Nephron progenitor cell (in vitro differentiated cells): ENCODE measurements around the gene DRD1.

ENCODE experiments used
- DNase-seq: peaks from one replicate; pipeline ENCODE4 v3.0.0; 2021
- H3K27ac Mint-ChIP-seq: 2 replicates; pipeline ENCODE4 v1.8.0; 2021; ENCODE audit warnings: mild to moderate bottlenecking, moderate library complexity, mixed read lengths
- H3K27me3 Mint-ChIP-seq: 2 replicates; pipeline ENCODE4 v1.8.0; 2021; ENCODE audit warnings: mild to moderate bottlenecking, low read depth, mixed read lengths; ENCODE audit not compliant: poor library complexity
- H3K36me3 Mint-ChIP-seq: 2 replicates; pipeline ENCODE4 v1.8.0; 2021; ENCODE audit warnings: low read depth, mixed read lengths
- H3K4me1 Mint-ChIP-seq: 2 replicates; pipeline ENCODE4 v1.8.0; 2021; ENCODE audit warnings: mixed read lengths
- H3K4me3 Mint-ChIP-seq: 2 replicates; pipeline ENCODE4 v1.8.0; 2021; ENCODE audit warnings: mild to moderate bottlenecking, moderate library complexity, mixed read lengths
- H3K9me3 Mint-ChIP-seq: 2 replicates; pipeline ENCODE4 v1.8.0; 2021; ENCODE audit warnings: mild to moderate bottlenecking, moderate library complexity, mixed read lengths
- TF ChIP-seq, protein P1 (sequence below): fragments of 200-600 bp; sonication (generic); IDR thresholded peaks from 2 replicates; pipeline ENCODE4 v1.5.0; 2021; ENCODE audit warnings: antibody characterized with exemption

The DRD1 gene

DNA sequence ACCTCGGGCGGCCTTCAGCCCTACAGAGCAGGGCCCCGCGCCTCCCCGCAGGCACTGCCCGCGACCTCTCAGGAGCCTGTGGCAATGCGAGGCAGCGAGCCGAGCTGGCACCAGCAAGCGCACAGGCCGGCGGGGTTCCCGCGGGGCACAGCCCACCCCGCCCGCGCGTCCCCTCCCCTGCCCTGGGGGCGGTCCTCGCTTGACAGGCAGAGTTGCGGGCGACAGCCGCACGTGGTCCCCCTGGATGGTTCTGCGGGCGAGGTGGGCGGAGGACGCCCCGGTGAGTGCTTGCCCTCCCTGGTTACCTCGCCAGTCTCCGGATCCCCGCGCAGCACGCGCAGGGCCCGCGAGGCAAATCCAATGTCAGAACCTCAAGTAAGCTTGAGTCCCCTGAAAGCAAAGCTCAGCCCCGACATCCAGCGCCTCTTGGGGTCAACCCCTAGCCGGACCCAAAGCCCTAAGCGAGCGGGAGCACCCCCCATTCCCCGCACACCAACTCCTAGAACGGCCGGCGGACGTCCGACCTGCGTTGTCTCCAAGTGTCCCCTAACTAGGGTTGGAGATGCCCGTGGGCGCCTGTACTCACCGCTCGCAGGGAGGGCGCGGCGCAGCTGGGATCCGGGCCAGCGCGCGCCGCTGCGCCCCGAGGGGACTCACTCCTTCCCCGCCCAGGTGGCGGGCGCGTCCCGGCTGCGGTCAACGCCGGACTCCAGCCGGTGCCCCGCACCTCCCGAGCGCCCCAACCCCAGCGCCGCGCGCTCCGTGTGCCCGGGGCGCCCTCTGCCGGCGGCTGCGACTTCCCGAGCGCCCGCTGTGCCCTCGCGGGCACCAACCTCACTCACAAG lies at the start of gene DRD1:
TSS of gene DRD1 (minus strand) at position 123 of the 845 bp plus-strand sequence. CDS start 1,083 bp downstream, outside the sequence.
- peaks cover 86% of the 10 kb centered on the region for H3K27me3 Mint-ChIP-seq
- H3K4me1 Mint-ChIP-seq = peaks cover 3% of the 10 kb centered on the region
- DNase-seq = peak; percentile 83
- no peaks in the 10 kb centered on the region for H3K36me3 Mint-ChIP-seq
- H3K4me3 Mint-ChIP-seq = peak within 1 kb of the TSS; percentile 74
- H3K27ac Mint-ChIP-seq = no peak within 1 kb of the TSS
- TF ChIP-seq, protein P1, sequence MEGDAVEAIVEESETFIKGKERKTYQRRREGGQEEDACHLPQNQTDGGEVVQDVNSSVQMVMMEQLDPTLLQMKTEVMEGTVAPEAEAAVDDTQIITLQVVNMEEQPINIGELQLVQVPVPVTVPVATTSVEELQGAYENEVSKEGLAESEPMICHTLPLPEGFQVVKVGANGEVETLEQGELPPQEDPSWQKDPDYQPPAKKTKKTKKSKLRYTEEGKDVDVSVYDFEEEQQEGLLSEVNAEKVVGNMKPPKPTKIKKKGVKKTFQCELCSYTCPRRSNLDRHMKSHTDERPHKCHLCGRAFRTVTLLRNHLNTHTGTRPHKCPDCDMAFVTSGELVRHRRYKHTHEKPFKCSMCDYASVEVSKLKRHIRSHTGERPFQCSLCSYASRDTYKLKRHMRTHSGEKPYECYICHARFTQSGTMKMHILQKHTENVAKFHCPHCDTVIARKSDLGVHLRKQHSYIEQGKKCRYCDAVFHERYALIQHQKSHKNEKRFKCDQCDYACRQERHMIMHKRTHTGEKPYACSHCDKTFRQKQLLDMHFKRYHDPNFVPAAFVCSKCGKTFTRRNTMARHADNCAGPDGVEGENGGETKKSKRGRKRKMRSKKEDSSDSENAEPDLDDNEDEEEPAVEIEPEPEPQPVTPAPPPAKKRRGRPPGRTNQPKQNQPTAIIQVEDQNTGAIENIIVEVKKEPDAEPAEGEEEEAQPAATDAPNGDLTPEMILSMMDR = peak; percentile 65
- peaks cover 3% of the 10 kb centered on the region for H3K9me3 Mint-ChIP-seq

DNA sequence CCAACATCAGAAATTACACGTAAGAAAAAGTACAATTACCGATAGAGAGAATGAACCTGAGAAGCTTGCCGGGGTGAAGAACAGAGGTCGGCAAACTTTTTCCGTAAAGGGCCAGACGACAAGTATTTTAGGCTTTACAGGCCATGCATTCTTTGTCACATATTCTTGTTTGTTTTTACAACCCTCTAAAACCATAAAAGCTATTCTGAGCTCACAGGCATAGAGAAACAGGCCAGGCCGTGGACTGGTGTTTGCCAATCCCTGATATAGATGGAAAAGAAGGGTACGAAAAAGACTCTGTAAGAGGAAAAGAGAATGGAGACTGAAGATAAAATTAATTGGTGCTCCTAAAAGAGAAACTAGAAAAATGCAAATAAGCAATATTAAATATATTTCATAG lies 49.7 kb upstream of the DRD1 start:
- TF ChIP-seq, protein P1 = no peak
- Mint-ChIP-seq H3K4me1 (no peaks in the 10 kb centered on the region), H3K27me3 (no peaks in the 10 kb centered on the region), H3K4me3 (no peak overlapping the region), H3K36me3 (peaks cover 90% of the 10 kb centered on the region), H3K9me3 (peaks cover 14% of the 10 kb centered on the region), H3K27ac (no peak overlapping the region)
- no peak for DNase-seq

GRCh38 chr5:175493260-175493659 lies 49.3 kb upstream of the DRD1 start:
- Mint-ChIP-seq H3K4me1 (no peaks in the 10 kb centered on the region), H3K36me3 (peaks cover 90% of the 10 kb centered on the region), H3K4me3 (no peak overlapping the region), H3K27me3 (no peaks in the 10 kb centered on the region), H3K27ac (peak overlapping the region; percentile 55), H3K9me3 (peaks cover 17% of the 10 kb centered on the region)
- TF ChIP-seq, protein P1 = no peak
- no peak for DNase-seq

DNA sequence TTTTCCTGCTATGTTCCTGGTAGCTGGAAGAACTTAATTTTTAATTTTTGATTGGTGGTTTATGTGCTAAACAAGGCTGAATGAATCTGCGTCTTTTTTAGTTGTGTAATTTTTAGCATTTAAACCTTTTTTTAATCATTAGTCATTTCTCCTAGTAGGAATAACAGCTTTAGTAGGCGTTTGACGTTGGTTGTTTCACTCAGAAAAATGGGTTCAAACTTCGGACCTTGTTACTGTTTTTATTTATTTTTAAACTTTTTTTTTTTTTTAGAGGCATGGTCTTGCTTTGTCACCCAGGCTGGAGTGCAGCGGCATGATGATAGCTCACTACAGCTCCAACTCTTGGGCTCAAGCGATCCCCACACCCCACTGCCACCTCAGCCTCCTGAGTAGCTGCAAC lies 47.2 kb upstream of the DRD1 start:
- Mint-ChIP-seq H3K4me3 (no peak overlapping the region), H3K27me3 (no peaks in the 10 kb centered on the region), H3K36me3 (peaks cover 92% of the 10 kb centered on the region), H3K9me3 (peaks cover 25% of the 10 kb centered on the region), H3K4me1 (no peaks in the 10 kb centered on the region), H3K27ac (no peak overlapping the region)
- TF ChIP-seq, protein P1 = no peak
- DNase-seq = no peak

DNA sequence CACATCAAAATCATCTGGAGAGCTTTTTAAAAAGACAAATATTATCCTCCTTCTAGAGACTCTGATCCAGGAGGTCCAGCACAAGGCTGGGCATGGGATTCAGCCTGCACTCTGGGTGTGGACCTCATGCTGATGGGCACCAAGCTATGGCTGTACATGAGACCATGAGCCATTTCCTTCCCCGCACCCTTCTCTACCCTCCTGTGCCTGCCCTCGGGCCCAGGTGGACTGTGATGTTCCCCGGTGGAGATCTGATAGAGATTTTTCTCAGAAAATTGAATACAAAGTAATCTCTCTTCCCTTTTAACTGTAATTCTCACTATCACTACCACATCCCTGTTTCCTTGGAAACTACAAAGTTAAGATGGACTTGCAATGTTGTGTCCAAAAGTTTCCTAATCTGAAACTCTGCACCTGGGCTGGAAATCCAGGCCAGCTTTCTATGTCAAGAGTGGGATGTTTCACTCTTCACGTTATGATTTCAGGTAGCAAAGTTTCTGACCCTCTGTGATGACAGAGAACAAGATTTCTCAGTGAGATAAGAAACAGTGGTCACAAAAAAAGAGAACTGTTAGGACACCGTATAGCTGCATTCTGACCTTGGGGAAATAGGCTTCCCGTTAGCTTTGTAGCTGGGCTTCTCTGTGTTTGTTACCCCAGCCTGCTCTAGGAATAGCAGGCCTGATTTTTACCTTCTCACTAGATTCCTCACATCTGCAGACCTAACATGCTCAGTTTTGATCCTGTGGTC lies 45.9 kb upstream of the DRD1 start:
- Mint-ChIP-seq H3K36me3 (peaks cover 97% of the 10 kb centered on the region), H3K27me3 (no peaks in the 10 kb centered on the region), H3K9me3 (peaks cover 32% of the 10 kb centered on the region), H3K27ac (no peak overlapping the region), H3K4me3 (no peak overlapping the region), H3K4me1 (no peaks in the 10 kb centered on the region)
- TF ChIP-seq, protein P1 = no peak
- no peak for DNase-seq
